Fibroblast of pulmonary artery (primary cell): Measurements from ENCODE around the gene USP12.

ENCODE experiments used
- DNase-seq: peaks from one replicate; pipeline ENCODE4 v3.0.0-alpha.2; 2010; ENCODE audit warnings: low read depth
- H3K4me3 ChIP-seq: replicated peaks from 2 replicates; pipeline ENCODE4 v1.5.1; 2011; ENCODE audit warnings: low read depth, mild to moderate bottlenecking, control low read depth, low read length, moderate library complexity
- TF ChIP-seq, protein P1 (sequence below): IDR thresholded peaks from 2 replicates; pipeline ENCODE4 v1.5.1; 2011; ENCODE audit warnings: mild to moderate bottlenecking, control low read depth, low read length, inconsistent platforms; ENCODE audit errors: missing control alignments

The USP12 gene

GRCh38 chr13:27053210-27053884 lies 118.3 kb downstream of the USP12 start:
- DNase-seq: no peak
- H3K4me3 ChIP-seq: no peak overlapping the region
- TF ChIP-seq, protein P1, sequence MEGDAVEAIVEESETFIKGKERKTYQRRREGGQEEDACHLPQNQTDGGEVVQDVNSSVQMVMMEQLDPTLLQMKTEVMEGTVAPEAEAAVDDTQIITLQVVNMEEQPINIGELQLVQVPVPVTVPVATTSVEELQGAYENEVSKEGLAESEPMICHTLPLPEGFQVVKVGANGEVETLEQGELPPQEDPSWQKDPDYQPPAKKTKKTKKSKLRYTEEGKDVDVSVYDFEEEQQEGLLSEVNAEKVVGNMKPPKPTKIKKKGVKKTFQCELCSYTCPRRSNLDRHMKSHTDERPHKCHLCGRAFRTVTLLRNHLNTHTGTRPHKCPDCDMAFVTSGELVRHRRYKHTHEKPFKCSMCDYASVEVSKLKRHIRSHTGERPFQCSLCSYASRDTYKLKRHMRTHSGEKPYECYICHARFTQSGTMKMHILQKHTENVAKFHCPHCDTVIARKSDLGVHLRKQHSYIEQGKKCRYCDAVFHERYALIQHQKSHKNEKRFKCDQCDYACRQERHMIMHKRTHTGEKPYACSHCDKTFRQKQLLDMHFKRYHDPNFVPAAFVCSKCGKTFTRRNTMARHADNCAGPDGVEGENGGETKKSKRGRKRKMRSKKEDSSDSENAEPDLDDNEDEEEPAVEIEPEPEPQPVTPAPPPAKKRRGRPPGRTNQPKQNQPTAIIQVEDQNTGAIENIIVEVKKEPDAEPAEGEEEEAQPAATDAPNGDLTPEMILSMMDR: no peak

DNA sequence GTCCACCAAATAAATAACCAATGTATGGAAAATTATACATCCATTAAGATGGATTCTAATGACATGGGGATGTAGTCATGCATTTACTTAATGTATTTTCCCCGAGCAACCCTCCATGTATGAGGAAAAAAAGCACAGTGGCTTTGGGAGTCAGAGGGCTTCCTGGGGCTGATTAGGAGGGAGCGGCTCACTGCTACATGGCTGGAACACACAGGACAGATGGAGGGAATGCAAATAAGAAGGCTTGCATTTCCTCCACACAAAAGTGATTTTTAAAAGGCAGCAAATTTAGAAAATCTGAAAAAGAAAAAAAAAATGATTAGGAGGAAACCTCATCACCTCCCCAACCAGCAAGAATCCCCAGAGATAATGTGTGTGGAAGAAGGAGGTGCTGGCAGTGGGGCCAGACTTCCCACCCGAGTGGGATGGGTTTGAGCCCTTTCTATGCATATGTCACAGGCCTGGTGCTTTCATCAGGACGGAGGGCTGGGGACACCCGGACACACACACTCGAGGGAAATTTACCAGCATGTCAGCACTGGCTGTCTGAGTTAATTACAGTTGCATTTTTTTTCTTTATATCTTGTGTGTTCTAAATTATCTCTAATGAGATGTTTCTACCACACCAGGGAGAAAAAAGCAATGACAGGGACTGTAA lies 118.9 kb downstream of the USP12 start:
- TF ChIP-seq, protein P1: no peak
- no peak for DNase-seq
- no peak overlapping the region for H3K4me3 ChIP-seq

- DNase-seq: no peak
- TF ChIP-seq, protein P1: no peak
- no peak overlapping the region for H3K4me3 ChIP-seq
Measured at GRCh38 chr13:27047081-27047480, 124.5 kb downstream of the USP12 start.

GRCh38 chr13:27044837-27045570 lies 126.6 kb downstream of the USP12 start:
- TF ChIP-seq, protein P1: no peak
- no peak for DNase-seq
- H3K4me3 ChIP-seq: no peak overlapping the region

DNA sequence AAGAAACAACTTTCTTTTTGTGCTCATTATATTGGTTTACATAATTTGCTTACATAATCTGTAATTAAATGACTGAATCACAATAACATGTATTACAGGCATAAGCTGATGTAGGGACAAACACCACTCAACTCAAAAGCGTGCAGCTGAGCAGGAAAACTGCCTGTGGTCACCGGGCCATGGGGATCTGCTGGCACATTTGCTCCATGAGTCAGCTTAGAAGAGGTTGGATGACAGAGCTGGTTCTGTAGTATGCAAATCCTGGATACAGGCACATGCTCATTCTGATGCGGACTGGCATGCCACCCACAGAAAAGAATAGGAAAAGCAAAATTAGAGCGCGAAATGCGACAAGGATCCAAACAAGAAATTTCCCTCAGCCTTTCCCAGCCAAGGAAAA lies 128.6 kb downstream of the USP12 start:
- no peak overlapping the region for H3K4me3 ChIP-seq
- TF ChIP-seq, protein P1: no peak
- DNase-seq: peak; percentile 87

DNA sequence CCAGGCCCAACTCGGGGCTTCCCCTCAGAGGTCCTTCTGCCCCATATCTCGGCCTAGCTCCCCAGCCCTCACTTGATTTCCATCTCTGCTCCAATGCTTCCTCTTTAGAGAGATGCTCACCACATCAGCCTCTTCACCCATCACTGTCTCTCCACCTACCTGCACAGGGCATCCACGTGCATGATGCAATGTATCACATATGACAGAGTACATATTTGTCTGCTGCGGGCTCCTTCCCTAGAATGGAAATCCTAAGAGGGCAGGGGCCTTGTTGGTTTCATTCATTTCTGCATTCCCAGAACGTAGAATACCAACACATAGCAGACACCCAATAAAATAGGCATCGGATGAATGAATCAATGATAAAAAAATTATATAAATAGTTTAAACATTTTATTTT lies 130.3 kb downstream of the USP12 start:
- DNase-seq: no peak
- no peak overlapping the region for H3K4me3 ChIP-seq
- TF ChIP-seq, protein P1: no peak
